ENCODE data around the gene ABHD10.

Gene ABHD10

GRCh38 chr3:111978583-111979433 is at the start of gene ABHD10:
Gene ABHD10 (plus strand): TSS chr3:111979026. CDS start chr3:111979062, 36 bp downstream.
- DNase-seq: peak; percentile 98

DNA sequence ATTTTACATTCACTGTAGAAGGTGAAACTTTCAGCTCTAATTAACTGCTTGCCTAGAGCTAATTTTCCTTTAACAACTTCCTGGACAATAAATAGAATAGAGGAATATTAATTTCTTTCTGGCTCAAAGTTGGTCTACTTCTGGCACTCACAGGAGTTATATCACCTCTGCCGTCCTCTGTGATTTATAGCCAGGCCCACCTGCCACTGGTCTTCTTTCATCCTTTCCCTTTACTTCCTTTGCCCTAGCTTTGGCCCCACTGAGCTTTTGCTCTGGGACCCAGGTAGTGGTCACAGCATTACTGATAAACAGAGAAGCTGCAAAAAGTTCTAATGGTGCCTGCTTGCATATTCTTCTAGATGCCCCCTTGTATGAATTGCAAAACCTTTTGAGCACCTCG is 49.3 kb upstream of the ABHD10 start:
- no peak for DNase-seq

DNA sequence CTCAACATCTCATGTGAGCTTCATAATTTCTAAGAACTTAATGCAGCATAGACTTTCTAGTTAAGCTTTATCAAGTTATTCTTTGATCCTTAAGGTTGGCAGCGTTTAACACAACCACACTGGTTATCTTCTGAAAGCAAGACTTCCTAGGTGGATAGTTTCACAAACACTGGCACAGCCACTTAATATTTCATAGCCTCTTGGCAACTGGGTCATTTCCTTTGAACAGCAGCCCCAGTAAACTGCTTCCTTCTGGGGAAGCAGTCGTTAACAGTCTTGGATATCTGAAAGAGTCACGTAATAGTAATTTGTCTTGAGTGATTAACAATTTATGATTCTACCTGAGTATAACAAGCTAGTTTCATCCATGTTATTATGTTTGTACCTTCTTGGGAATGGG is 45.9 kb upstream of the ABHD10 start:
- no peak for DNase-seq

GRCh38 chr3:111936191-111936841 is 42.5 kb upstream of the ABHD10 start:
- no peak for DNase-seq

DNA sequence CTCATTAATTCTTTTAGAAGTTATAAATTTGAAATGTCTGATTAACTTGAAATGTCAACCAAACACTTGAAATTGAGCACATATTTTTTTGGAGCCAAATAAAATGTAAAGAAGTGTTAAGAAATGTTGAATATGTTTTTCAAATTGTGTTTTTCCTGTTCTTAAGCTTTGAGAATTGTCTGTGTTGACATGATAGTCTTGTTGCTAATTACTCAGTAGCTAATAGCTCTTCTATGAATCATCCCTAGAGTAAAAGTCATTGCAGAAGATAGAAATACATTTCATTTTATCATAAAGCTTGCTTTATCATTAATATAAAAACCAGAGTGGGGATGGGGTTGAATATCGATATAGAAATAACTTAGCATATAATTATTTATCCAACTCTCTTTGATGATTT is 41.9 kb upstream of the ABHD10 start:
- no peak for DNase-seq

GRCh38 chr3:111937871-111938270 is 41.0 kb upstream of the ABHD10 start:
- DNase-seq: no peak

DNA sequence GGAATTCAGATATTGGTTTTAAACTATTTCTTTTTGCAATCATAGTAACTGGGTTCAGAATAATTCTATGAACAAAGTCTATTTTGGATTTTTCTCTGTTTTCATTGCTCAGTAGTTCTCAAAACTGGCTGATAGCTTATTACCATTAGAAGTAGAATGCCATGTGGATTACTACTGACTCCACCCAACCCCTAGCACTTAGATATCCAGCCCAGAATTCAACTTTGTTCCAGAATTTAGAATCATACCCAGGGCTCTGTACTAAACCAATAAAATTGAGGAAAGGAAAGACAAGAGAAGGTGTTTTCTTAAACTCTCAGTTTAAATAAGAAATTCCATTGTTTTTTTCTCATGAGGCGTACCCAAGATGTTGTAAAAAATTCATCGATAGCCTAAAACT is 39.0 kb upstream of the ABHD10 start:
- no peak for DNase-seq

- no peak for DNase-seq
These were observed 35.3 kb upstream of the ABHD10 start for GRCh38 chr3:111943533-111943932.

- DNase-seq: no peak
These were observed 34.5 kb upstream of the ABHD10 start for GRCh38 chr3:111944372-111944771.

GRCh38 chr3:111947231-111947630 is 31.6 kb upstream of the ABHD10 start:
- DNase-seq: no peak

- no peak for DNase-seq
These were observed 30.0 kb upstream of the ABHD10 start for GRCh38 chr3:111948786-111949185.

DNA sequence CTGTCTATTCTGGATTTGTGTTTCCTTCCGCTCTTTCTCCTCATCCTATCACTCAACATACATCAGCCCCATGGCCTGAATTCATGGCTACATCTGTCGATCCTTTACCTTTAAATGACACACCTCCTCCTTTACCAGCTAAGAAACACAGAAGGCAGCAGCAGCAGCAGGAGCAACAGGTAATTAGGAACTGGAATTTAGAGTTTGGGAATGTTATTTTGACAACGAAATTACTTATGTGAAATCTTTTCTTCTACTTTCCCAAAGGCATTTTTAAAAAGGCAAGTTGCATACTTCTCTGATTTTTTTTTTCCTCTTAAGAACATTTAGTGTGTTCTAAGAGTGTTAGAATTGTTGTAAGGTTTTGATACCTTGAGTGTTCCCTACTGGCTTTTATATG is 29.1 kb upstream of the ABHD10 start:
- no peak for DNase-seq

DNA sequence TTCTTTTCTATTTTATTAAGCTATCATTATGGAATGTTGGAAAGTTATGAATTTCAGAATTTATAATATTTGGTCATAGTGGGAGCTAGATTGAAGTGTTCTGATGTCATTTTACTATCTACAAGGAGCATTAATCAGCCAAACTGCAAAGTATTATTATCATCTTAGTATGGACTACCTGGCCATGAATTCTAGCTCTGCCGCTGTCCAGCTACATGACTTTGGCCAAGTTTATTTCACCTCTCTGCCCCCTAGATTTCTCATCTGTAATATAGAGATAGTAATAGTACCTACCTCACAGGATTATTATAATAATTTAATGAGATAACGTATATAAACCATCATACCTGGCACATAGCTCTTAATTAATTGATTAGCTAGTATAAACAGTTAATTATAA is 27.8 kb upstream of the ABHD10 start:
- no peak for DNase-seq

DNA sequence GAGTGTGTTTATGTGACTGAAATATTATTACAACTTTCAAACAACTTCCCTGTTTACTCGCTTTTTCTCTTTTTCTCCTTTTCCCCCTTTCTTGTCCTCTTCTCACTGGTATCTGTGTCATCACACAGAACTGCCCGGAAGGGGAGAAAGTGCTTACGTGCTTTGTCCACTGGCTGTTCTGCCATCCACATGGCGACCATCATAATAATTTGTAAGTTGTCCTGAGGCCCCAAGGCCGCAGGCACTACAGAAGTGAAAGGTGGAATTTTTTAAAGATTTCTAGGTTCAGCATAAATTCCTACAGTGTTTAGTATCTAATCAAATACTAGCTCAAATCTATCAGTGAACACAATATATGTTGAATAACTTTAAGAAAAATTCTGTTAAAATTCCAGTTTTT is 26.7 kb upstream of the ABHD10 start:
- no peak for DNase-seq

DNA sequence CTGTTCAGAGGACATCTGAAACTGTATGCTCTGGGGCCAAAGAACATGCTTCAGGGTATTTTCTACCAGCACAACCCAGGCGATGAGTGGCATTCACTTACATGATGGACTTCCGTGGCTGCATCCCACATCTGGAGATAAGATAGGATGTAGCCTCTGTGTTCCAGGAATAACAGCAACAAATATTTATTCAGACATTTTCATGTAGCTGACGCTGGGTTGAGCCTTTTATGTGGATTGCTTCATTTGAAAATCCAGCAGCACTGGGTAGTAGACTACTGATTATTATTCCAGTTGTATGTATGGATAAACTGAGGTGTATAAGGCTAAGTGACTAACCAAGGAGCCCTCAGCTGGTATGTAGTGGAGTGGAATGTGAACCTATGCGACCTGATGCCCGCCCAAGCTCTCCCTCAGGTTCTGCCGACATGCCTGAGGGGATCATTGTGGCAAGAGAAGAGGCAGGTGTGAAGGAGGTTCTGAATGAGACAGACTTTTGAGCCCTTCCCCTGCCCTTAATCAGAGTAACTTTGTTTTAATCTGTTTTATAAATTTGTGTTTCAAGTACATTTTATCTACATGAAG is 25.9 kb upstream of the ABHD10 start:
- no peak for DNase-seq

- no peak for DNase-seq
These were observed 24.4 kb upstream of the ABHD10 start for GRCh38 chr3:111954228-111954990.

GRCh38 chr3:111955876-111956275 is 22.9 kb upstream of the ABHD10 start:
- DNase-seq: no peak

- DNase-seq: no peak
These were observed 22.4 kb upstream of the ABHD10 start for GRCh38 chr3:111956449-111956848.

DNA sequence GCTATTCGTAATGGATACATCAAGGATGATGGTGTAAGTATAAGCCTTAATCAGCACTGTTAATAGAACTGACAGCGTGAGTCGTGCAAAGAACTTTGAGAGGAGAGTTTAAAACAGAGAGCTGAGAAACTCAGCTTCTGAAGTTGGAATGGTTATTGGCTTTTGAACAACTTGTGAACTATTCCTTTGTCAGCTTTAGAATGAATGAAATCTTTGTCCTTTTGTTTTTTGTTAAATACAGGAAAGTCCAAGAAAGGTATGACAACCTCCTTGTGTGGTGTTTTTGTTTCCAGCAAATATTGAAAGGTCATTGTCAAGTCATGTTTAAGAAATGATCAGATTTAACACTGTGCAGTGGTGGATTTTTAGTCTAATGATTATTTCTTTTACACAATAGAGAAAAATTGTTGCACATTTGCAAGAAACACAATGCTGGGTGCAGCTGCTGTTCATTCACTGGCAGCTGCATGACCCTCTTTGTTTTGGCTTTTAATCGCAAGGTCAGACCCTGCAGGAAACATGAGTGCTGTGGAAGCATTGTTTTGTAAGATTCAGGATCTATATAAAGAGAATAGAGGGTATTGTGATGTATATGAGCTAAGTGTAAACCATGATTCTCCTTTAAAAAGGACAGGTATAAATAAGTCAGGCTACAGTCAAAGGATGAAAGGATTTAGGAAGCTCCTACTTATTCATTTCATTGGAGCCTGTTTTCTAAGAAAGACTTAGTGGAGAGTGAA is 21.7 kb upstream of the ABHD10 start:
- DNase-seq: no peak

GRCh38 chr3:111961461-111962164 is 17.2 kb upstream of the ABHD10 start:
- no peak for DNase-seq

- no peak for DNase-seq
These were observed 15.4 kb upstream of the ABHD10 start for GRCh38 chr3:111963424-111963823.

- DNase-seq: no peak
These were observed 13.3 kb upstream of the ABHD10 start for GRCh38 chr3:111965484-111965883.

Measured in CD4-positive, alpha-beta T cell treated with Interleukin-17A for 4 hours (primary cell).